Activated CD8-positive, alpha-beta T cell treated with anti-CD3 and anti-CD28 coated beads, Interleukin-2, amount 10 ng/mL, durations not matched to agents 7 days and 5 days (primary cell): Measurements from ENCODE around the gene ELK4. TPM values are rescaled to one million over a fixed set of nuclear protein-coding genes. Genes with fewer than 3 reads are reported as not detected.

ENCODE experiments used
- total RNA-seq, 2 experiments: library from RNA; stranded (reverse); gene quantifications; one replicate each; pipeline ENCODE4 v1.2.3, GENCODE V29; 2021

The ELK4 gene
- total RNA-seq, 2 experiments from 2014 or later, result 95.2 to 97.5 TPM

Other genes with a start within 250 kb of the ELK4 start
- under 1 TPM in 1 of 2 experiments, not detected in 1; 0.78 TPM for gene LEMD1, start 210.0 kb downstream of the ELK4 start, total RNA-seq
- gene BLACAT1, start 176.0 kb downstream of the ELK4 start, total RNA-seq, result under 1 TPM; 0.16 TPM
- gene CDK18, start 127.3 kb downstream of the ELK4 start, total RNA-seq, result 1 to 10 TPM; 4.5 to 6.0 TPM
- gene SLC45A3, start 48.5 kb upstream of the ELK4 start, total RNA-seq, result under 1 TPM; 0.18 to 0.21 TPM
- gene NUCKS1, start 118.2 kb upstream of the ELK4 start, total RNA-seq, result 100 to 1,000 TPM; 236 to 237 TPM
- gene RAB29, start 143.5 kb upstream of the ELK4 start, total RNA-seq, result 10 to 100 TPM; 42.5 to 42.7 TPM
- gene SLC41A1, start 181.2 kb upstream of the ELK4 start, total RNA-seq, result 10 to 100 TPM in 1 of 2 experiments, 1 to 10 TPM in 1; 8.9 to 10.1 TPM
- gene PM20D1, start 218.1 kb upstream of the ELK4 start, total RNA-seq, result under 1 TPM; 0.16 to 0.55 TPM